ES-I3 (cell line): Measurements from ENCODE around the gene ST6GALNAC1.
"Not testable (repeated sequence)": the region's sequence is repeated elsewhere in the genome, so short reads cannot be mapped to it uniquely, and the experiment has no call there.

ENCODE experiments used
- H3K36me3 ChIP-seq: 2 replicates; pipeline ENCODE4 v1.6.1; 2013; ENCODE audit warnings: mild to moderate bottlenecking, low read length, control low read depth, moderate library complexity; ENCODE audit not compliant: insufficient read depth
- H3K4me1 ChIP-seq: 2 replicates; pipeline ENCODE4 v1.6.1; 2013; ENCODE audit warnings: mild to moderate bottlenecking, control low read depth, low read length; ENCODE audit not compliant: insufficient read depth
- H3K9ac ChIP-seq: 2 replicates; pipeline ENCODE4 v1.6.1; 2013; ENCODE audit warnings: low read depth, mild to moderate bottlenecking, low read length, moderate library complexity
- H3K9me3 ChIP-seq: 2 replicates; pipeline ENCODE4 v1.6.1; 2013; ENCODE audit warnings: mild to moderate bottlenecking, low read length, moderate library complexity; ENCODE audit not compliant: control insufficient read depth, insufficient read depth

The ST6GALNAC1 gene

DNA sequence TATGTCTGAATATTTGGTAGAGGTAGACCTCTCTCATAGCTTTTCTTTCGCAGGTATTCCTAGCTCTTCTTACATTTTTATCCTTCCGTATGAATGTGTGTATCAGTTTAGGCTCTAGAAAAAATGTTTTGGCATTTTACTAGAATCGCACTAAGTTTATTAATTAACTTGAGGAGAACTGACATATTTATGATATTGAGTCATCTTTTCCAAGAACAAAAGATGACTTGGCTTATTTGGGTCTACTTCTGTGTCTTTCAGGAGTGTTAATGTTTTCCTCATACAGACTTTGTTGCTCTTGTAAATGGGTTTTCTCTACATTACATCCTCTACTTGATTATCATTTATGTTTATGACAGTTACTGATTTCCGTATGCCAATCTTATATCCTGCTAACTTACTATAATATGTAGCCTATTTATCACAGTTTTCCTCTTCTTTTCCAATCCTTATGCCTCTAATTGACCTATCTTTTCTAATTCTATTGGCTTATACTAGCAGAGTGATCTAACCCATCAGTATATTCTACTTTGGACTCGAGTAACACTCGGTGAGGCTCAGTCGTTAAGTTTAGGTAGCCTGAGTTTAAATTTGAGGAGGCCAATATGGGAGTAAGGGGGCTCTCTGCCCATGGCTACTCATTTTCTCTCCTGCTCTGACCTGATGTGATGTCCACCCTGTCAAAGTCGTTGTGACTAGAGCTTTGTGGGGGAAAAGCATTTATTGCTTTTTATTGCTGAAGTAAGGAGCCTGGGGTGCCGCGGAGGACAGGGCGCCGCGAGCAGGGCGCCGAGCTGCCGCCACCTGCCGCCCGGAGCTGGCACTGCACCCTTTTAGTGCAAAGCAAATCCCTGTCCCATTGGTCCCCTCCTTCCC lies 20.0 kb downstream of the ST6GALNAC1 start:
- no peaks in the 10 kb centered on the region for H3K9me3 ChIP-seq
- no peak overlapping the region for H3K9ac ChIP-seq
- no peaks in the 10 kb centered on the region for H3K36me3 ChIP-seq
- no peaks in the 10 kb centered on the region for H3K4me1 ChIP-seq

DNA sequence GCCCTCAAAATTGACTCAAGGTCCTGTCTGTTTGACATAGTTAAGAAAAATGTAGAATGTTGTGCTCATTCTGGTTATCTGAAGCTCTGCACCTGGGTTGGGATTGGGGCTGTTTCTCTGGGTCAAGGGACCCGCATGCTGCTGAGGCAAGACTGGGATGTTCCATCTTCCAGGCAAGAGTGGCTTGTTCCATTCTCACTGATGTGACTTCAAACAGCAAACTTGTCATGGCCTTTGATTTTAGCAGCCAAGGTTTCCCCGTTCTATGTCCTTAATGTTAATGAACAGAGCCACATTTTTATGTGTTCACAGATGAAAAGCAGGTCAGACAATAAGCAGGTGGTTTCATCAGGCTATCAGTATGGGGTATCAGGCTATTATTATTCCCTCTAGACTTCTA lies 25.7 kb downstream of the ST6GALNAC1 start:
- peaks cover 5% of the 10 kb centered on the region; the same call in 1 of the 2 replicates for H3K9me3 ChIP-seq
- H3K4me1 ChIP-seq = no peaks in the 10 kb centered on the region; the same call in 1 of the 2 replicates
- no peaks in the 10 kb centered on the region for H3K36me3 ChIP-seq
- H3K9ac ChIP-seq = no peak overlapping the region

DNA sequence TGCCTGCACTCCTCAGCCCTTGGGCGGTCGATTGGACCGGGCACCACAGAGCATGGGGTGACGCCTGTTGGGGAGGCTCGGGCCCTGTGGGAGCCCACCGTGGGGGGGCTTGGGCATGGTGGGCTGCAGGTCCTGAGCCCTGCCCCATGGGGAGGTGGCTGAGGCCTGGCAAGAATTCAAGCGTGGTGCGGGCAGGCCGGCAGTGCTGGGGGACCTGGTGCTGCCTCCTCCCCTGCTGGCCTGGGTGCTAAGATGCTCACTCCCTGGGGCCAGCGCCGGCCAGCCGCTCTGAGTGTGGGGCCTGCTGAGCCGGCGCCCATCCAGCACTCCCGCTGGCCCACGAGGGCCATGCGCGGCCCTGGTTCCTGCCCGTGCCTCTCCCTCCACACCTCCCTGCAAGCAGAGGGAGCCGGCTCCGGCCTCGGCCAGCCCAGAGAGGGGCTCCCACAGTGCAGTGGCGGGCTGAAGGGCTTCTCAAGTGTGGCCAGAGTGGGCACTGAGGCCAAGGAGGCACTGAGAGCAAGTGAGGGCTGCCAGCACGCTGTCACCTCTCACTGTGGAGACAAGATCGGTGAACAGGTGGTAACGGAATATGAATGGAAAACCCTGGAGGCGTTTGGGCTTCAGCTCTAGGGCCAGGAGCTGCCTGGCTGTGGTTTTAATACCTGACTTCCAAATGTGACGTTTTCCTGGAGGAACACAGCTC lies 28.5 kb downstream of the ST6GALNAC1 start:
- H3K9ac ChIP-seq = no peak overlapping the region
- H3K36me3 ChIP-seq = no peaks in the 10 kb centered on the region
- no peaks in the 10 kb centered on the region; the same call in 1 of the 2 replicates for H3K4me1 ChIP-seq
- H3K9me3 ChIP-seq = peaks cover 13% of the 10 kb centered on the region; the same call in 1 of the 2 replicates

GRCh38 chr17:76614064-76614759 lies 29.3 kb downstream of the ST6GALNAC1 start:
- H3K36me3 ChIP-seq, H3K9ac ChIP-seq, H3K4me1 ChIP-seq: not testable (repeated sequence)
- peaks cover 13% of the 10 kb centered on the region; the same call in 1 of the 2 replicates for H3K9me3 ChIP-seq

GRCh38 chr17:76612977-76613851 lies 30.3 kb downstream of the ST6GALNAC1 start:
- Histone ChIP-seq H3K36me3 (no peaks in the 10 kb centered on the region), H3K4me1 (no peaks in the 10 kb centered on the region; the same call in 1 of the 2 replicates), H3K9me3 (peaks cover 13% of the 10 kb centered on the region; the same call in 1 of the 2 replicates), H3K9ac (no peak overlapping the region)

- no peaks in the 10 kb centered on the region for H3K36me3 ChIP-seq
- peaks cover 13% of the 10 kb centered on the region; the same call in 1 of the 2 replicates for H3K9me3 ChIP-seq
- H3K9ac ChIP-seq = no peak overlapping the region
- H3K4me1 ChIP-seq = no peaks in the 10 kb centered on the region; the same call in 1 of the 2 replicates
These were observed 31.1 kb downstream of the ST6GALNAC1 start for GRCh38 chr17:76612465-76612864.

DNA sequence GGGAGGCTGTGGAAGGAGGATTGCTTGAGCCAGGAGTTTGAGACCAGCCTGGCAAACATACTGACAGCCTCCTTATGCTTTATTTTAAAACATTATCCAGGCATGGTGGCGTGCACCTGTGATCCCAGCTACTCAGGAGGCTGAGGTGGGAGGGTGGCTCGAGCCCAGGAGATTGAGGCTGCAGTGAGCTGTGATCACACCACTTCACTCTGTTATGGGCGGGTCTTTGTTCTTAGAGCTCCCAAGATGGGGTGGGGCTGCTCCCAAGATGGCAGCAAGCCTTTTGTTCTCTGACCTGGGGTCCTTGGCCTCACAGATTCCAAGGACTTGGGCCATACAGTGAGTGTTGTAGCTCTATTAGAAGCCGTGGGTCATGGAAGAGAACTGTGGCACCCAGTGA lies 31.8 kb downstream of the ST6GALNAC1 start:
- no peaks in the 10 kb centered on the region; the same call in 1 of the 2 replicates for H3K4me1 ChIP-seq
- H3K9ac ChIP-seq = no peak overlapping the region
- H3K36me3 ChIP-seq = no peaks in the 10 kb centered on the region
- peaks cover 13% of the 10 kb centered on the region; the same call in 1 of the 2 replicates for H3K9me3 ChIP-seq

GRCh38 chr17:76611080-76611749 lies 32.3 kb downstream of the ST6GALNAC1 start:
- H3K4me1 ChIP-seq, H3K9ac ChIP-seq: not testable (repeated sequence)
- peaks cover 13% of the 10 kb centered on the region; the same call in 1 of the 2 replicates for H3K9me3 ChIP-seq

GRCh38 chr17:76606685-76607084 lies 36.9 kb downstream of the ST6GALNAC1 start:
- not testable (repeated sequence) for H3K9ac ChIP-seq, H3K9me3 ChIP-seq, H3K36me3 ChIP-seq
- H3K4me1 ChIP-seq = peaks cover 10% of the 10 kb centered on the region

More at GRCh38 chr17:76611080-76611749, 32.3 kb downstream of the ST6GALNAC1 start:
- H3K36me3 ChIP-seq = not testable (repeated sequence)

GRCh38 chr17:76601065-76601464 lies 42.5 kb downstream of the ST6GALNAC1 start:
- Histone ChIP-seq H3K36me3 (no peaks in the 10 kb centered on the region), H3K9me3 (peaks cover 5% of the 10 kb centered on the region; the same call in 1 of the 2 replicates), H3K4me1 (peaks cover 17% of the 10 kb centered on the region), H3K9ac (no peak overlapping the region)

- no peak overlapping the region for H3K9ac ChIP-seq
- no peaks in the 10 kb centered on the region for H3K36me3 ChIP-seq
- peaks cover 11% of the 10 kb centered on the region for H3K4me1 ChIP-seq
- peaks cover 5% of the 10 kb centered on the region; the same call in 1 of the 2 replicates for H3K9me3 ChIP-seq
These were observed 43.7 kb downstream of the ST6GALNAC1 start for GRCh38 chr17:76599694-76600460.

DNA sequence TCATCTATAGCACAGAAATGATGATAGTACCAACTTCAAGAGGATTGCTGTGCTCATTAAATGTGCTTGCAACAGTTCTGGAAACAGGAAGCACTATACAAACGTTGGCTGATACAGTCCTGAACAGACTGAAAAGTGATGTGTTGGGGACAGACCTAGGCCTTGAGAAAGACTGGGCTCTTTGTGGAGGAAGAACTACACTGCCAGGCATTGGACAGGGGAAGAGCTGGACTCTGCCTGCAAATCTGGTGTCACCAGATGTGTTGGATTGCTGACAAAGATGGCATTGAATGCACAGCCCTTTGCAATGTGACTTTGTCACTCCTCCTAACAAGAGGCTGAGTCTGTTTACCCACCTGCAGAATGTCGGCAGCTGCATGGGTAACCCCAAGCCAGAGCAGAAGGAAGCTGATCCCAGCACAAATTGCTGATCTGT lies 45.5 kb downstream of the ST6GALNAC1 start:
- Histone ChIP-seq H3K36me3 (no peaks in the 10 kb centered on the region), H3K9me3 (peaks cover 4% of the 10 kb centered on the region; the same call in 1 of the 2 replicates), H3K4me1 (peaks cover 13% of the 10 kb centered on the region), H3K9ac (no peak overlapping the region)
